Thyroid gland (tissue), 4 donors: Measurements from ENCODE around the gene AQP2.

ENCODE experiments used
- CTCF ChIP-seq, 6 experiments: fragments of 200-600 bp in 3 of 6; fragments of 450-650 bp in 3 of 6; sonication (generic) in 3 of 6; IDR thresholded peaks; one replicate each; pipeline ENCODE4 v1.5.1; 2016 to 2019; ENCODE audit warnings: antibody characterized with exemption in 6 of 6, mild to moderate bottlenecking in 2 of 6, inconsistent platforms in 1 of 6, moderate library complexity in 1 of 6
- POLR2A ChIP-seq, 2 donors: fragments of 450-650 bp; IDR thresholded peaks; one replicate each; pipeline ENCODE4 v1.6.1; 2017; ENCODE audit warnings: antibody characterized with exemption in 2 of 2, mild to moderate bottlenecking in 2 of 2, moderate library complexity in 1 of 2

- TF ChIP-seq CTCF (IDR thresholded peaks at IDR 0.05) (no peak), POLR2A (IDR thresholded peaks at IDR 0.05) (no peak)
Measured at GRCh38 chr12:49920241-49920914, 30.2 kb upstream of the AQP2 start.
